HCT116 (cell line): ENCODE results near the gene HDGF. TPM values are rescaled to one million over a fixed set of nuclear protein-coding genes. Genes with fewer than 3 reads are reported as not detected.

Experiments used
- ATAC-seq: fragments of 200-7000 bp; cut with Tn5 transposase; 2 replicates; pipeline ENCODE4 v1.9.1; 2020; ENCODE audit warnings: mild to moderate bottlenecking, moderate library complexity
- BruUV-seq: library from RNA; stranded (reverse); fragments of 400-500 nt; replicated peaks from 2 replicates; lab custom pipeline; 2021; lab: Mats Ljungman, UMichigan
- CTCF ChIA-PET: fragments of 300-600 bp; sonication (Branson Sonifier 250); formaldehyde crosslinking; loops from one replicate; lab custom pipeline; 2021; ENCODE audit warnings: antibody characterized with exemption; lab: Charles Lee
- POLR2A ChIA-PET: fragments of 300-600, 350-600 bp; sonication (Branson Sonifier 250); formaldehyde crosslinking; loops from one replicate; lab custom pipeline; 2021; ENCODE audit warnings: antibody characterized with exemption; lab: Charles Lee
- RAD21 ChIA-PET, 2 experiments: fragments of 300-600 bp; sonication (Branson Sonifier 250); formaldehyde crosslinking; loops; one replicate each; lab custom pipeline; 2023; ENCODE audit warnings: low total read pairs in 2 of 2; ENCODE audit not compliant: uncharacterized antibody in 2 of 2, unreplicated experiment in 2 of 2, low non-redundant PET in 1 of 2; lab: Charles Lee
- DNase-seq: peaks from one replicate; pipeline ENCODE4 v3.0.0-alpha.2; 2010; ENCODE audit warnings: low read depth, low spot score
- H2AFZ ChIP-seq: fragments of 200-600 bp; shearing (Covaris generic), sonication (generic); 2 replicates; pipeline ENCODE4 v1.6.1; 2017; ENCODE audit warnings: low read depth, mixed run types, mixed read lengths, antibody characterized with exemption, low read length; ENCODE audit not compliant: poor library complexity, severe bottlenecking
- H3K27ac ChIP-seq: 2 replicates; pipeline ENCODE4 v1.5.1; 2012; ENCODE audit warnings: low read depth, low read length
- H3K27me3 ChIP-seq: fragments of 200-600 bp; sonication (generic); 2 replicates; pipeline ENCODE4 v1.6.1; 2016; ENCODE audit warnings: mixed run types, low read length, mixed read lengths; ENCODE audit not compliant: insufficient read depth
- H3K36me3 ChIP-seq, 2 experiments: fragments of 200-500 bp in 1 of 2; fragments of 200-600 bp in 1 of 2; sonication (Bioruptor generic) in 1 of 2; sonication (generic) in 1 of 2; 2 replicates each; pipeline versions ENCODE4 v1.5.1 to v1.6.1; 2014 to 2016; ENCODE audit warnings: low read length in 2 of 2, inconsistent platforms in 1 of 2, mixed read lengths in 1 of 2, mixed run types in 1 of 2; ENCODE audit not compliant: insufficient read depth in 2 of 2, control insufficient read depth in 1 of 2
- H3K4me1 ChIP-seq, 2 experiments: fragments of 200-600 bp in 1 of 2; sonication (generic) in 1 of 2; 2 replicates each; pipeline versions ENCODE4 v1.5.1 to v1.6.1; 2012 to 2017; ENCODE audit warnings: low read length in 2 of 2, inconsistent platforms in 1 of 2, mild to moderate bottlenecking in 1 of 2, mixed read lengths in 1 of 2, mixed run types in 1 of 2, moderate library complexity in 1 of 2; ENCODE audit not compliant: insufficient read depth in 2 of 2, control insufficient read depth in 1 of 2
- H3K4me2 ChIP-seq: fragments of 200-600 bp; sonication (generic); 2 replicates; pipeline ENCODE4 v1.6.1; 2017; ENCODE audit warnings: mixed run types, low read length, mixed read lengths
- H3K4me3 ChIP-seq, 2 experiments: fragments of 200-600 bp in 1 of 2; sonication (generic) in 1 of 2; replicated peaks in 1 of 2; 2 replicates each; pipeline ENCODE4 v1.5.1; 2011 to 2016; ENCODE audit warnings: low read length in 2 of 2, control low read depth in 1 of 2, low read depth in 1 of 2, mild to moderate bottlenecking in 1 of 2, mixed read lengths in 1 of 2, mixed run types in 1 of 2
- H3K79me2 ChIP-seq: fragments of 200-600 bp; sonication (generic); 2 replicates; pipeline ENCODE4 v1.6.1; 2017; ENCODE audit warnings: mild to moderate bottlenecking, mixed run types, low read length, moderate library complexity, mixed read lengths; ENCODE audit not compliant: insufficient read depth
- H3K9ac ChIP-seq: fragments of 200-600 bp; sonication (generic); 2 replicates; pipeline ENCODE4 v1.6.1; 2016; ENCODE audit warnings: low read length, mixed read lengths
- H3K9me2 ChIP-seq: fragments of 200-600 bp; sonication (generic), shearing (Covaris generic); 2 replicates; pipeline ENCODE4 v1.6.1; 2017; ENCODE audit warnings: mixed run types, mild to moderate bottlenecking, moderate library complexity; ENCODE audit not compliant: insufficient read depth
- H3K9me3 ChIP-seq, 2 experiments: fragments of 200-500 bp in 1 of 2; fragments of 200-600 bp in 1 of 2; sonication (Bioruptor generic) in 1 of 2; sonication (generic) in 1 of 2; 2 replicates each; pipeline ENCODE4 v1.6.1; 2014 to 2017; ENCODE audit warnings: low read length in 2 of 2, mixed read lengths in 2 of 2, inconsistent platforms in 1 of 2, low read depth in 1 of 2, mild to moderate bottlenecking in 1 of 2, mixed run types in 1 of 2, moderate library complexity in 1 of 2; ENCODE audit not compliant: control insufficient read depth in 1 of 2, insufficient read depth in 1 of 2
- H4K20me1 ChIP-seq: fragments of 200-600 bp; sonication (generic), shearing (Covaris generic); 2 replicates; pipeline ENCODE4 v1.6.1; 2017; ENCODE audit warnings: mixed run types, mild to moderate bottlenecking, moderate library complexity; ENCODE audit not compliant: insufficient read depth
- EGR1 ChIP-seq: IDR thresholded peaks from 2 replicates; pipeline ENCODE4 v1.6.1; 2012; ENCODE audit warnings: low read depth
- ELF1 ChIP-seq: IDR thresholded peaks from 2 replicates; pipeline ENCODE4 v1.6.1; 2012; ENCODE audit warnings: low read depth, borderline replicate concordance
- EZH2 ChIP-seq: fragments of 200-600 bp; sonication (generic); IDR thresholded peaks from 2 replicates; pipeline ENCODE4 v1.6.1; 2017; ENCODE audit warnings: antibody characterized with exemption, mixed run types
- JUND ChIP-seq: IDR thresholded peaks from 2 replicates; pipeline ENCODE4 v1.6.1; 2012
- POLR2A ChIP-seq: IDR thresholded peaks from 2 replicates; pipeline ENCODE4 v1.7.0; 2011; ENCODE audit warnings: borderline replicate concordance; ENCODE audit not compliant: insufficient read depth, insufficient read length; ENCODE audit errors: extremely low read depth
- RAD21 ChIP-seq: IDR thresholded peaks from 2 replicates; pipeline ENCODE4 v1.6.1; 2012; ENCODE audit warnings: low read depth, mild to moderate bottlenecking
- SP1 ChIP-seq: IDR thresholded peaks from 2 replicates; pipeline ENCODE4 v1.6.1; 2012; ENCODE audit warnings: low read depth
- SRF ChIP-seq: IDR thresholded peaks from 2 replicates; pipeline ENCODE4 v1.6.1; 2012; ENCODE audit warnings: low read depth
- TCF7L2 ChIP-seq: IDR thresholded peaks from 2 replicates; pipeline ENCODE4 v1.7.0; 2011; ENCODE audit warnings: borderline replicate concordance, inconsistent platforms; ENCODE audit not compliant: insufficient read depth, insufficient read length; ENCODE audit errors: extremely low read depth
- YY1 ChIP-seq: IDR thresholded peaks from 2 replicates; pipeline ENCODE4 v1.6.1; 2011; ENCODE audit warnings: low read length, low read depth, moderate library complexity, mild to moderate bottlenecking; ENCODE audit not compliant: insufficient replicate concordance; ENCODE audit errors: extremely low read depth
- ZFX ChIP-seq: fragments of 450-650 bp; IDR thresholded peaks from 2 replicates; pipeline ENCODE4 v1.6.1; 2017
- ZNF274 ChIP-seq: fragments of 200-500 bp; sonication (Bioruptor generic); IDR thresholded peaks from 2 replicates; pipeline ENCODE4 v1.6.1; 2014; ENCODE audit warnings: mild to moderate bottlenecking, low read depth, low read length, inconsistent platforms
- intact Hi-C: fragments of 100-400 bp; cut with micrococcal nuclease; formaldehyde crosslinking; loops from 2 replicates; pipeline ENCODE4 v1.10.0; 2022
- total RNA-seq: library from RNA; stranded (reverse); gene quantifications from one replicate; pipeline ENCODE4 v1.2.1, GENCODE V29; 2021; ENCODE audit not compliant: unreplicated experiment
- TF ChIP-seq, protein P1 (sequence below): IDR thresholded peaks from 2 replicates; pipeline ENCODE4 v1.6.1; 2012
- TF ChIP-seq, protein P2 (sequence below), 3 experiments: fragments of 200-600 bp in 1 of 3; sonication (generic) in 1 of 3; IDR thresholded peaks in 2 of 3; conservative IDR thresholded peaks in 1 of 3; 2 replicates each; pipeline ENCODE4 v1.5.1; 2012 to 2017; ENCODE audit warnings: low read depth in 2 of 3, low read length in 2 of 3, antibody characterized with exemption in 1 of 3, borderline replicate concordance in 1 of 3, control low read depth in 1 of 3, mild to moderate bottlenecking in 1 of 3, mixed read lengths in 1 of 3, mixed run types in 1 of 3, moderate library complexity in 1 of 3; ENCODE audit not compliant: insufficient read depth in 1 of 3
- TF ChIP-seq, protein P3 (sequence below): IDR thresholded peaks from 2 replicates; pipeline ENCODE4 v1.6.1; 2011; ENCODE audit warnings: mild to moderate bottlenecking, low read length, moderate library complexity; ENCODE audit not compliant: insufficient replicate concordance; ENCODE audit errors: extremely low read depth
- TF ChIP-seq, protein P4 (sequence below): IDR thresholded peaks from 2 replicates; pipeline ENCODE4 v1.6.1; 2012
- TF ChIP-seq, protein P5 (sequence below): IDR thresholded peaks from 2 replicates; pipeline ENCODE4 v1.6.1; 2012; ENCODE audit warnings: low read depth

Gene HDGF
- total RNA-seq, 1 experiment from 2014 or later: 304 TPM

DNA sequence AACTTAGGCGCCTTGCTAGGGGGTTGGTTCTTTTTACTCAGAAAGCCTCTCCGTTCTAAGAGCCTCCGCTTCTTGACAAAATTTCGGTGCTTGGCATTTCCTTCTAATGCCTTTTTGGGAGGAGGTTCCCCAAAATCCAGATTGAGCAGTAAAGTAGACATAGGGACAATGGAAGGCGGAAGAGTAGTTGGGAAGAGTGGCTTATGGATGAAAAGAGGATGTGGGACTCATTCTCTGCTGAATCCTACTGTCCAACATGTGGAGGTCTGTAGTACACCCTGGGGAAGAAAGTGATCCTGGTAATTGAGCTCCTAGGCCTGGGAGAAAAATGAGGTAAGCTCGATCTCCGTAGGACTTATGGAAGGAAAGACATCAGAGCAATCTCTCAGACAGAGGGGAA is 24.0 kb downstream of the HDGF start:
- intact Hi-C loops: no loop called here
- Histone ChIP-seq H3K27ac (peak overlapping the region; percentile 81), H3K27me3 (no peaks in the 10 kb centered on the region), H3K36me3 (peaks cover 19 to 32% of the 10 kb centered on the region in 2 experiments), H3K9me3 (no peaks in the 10 kb centered on the region), H3K4me1 (peaks cover 24 to 34% of the 10 kb centered on the region in 2 experiments), H3K4me3 (peak overlapping the region; percentile 92 to 93), H3K9me2 (no peaks in the 10 kb centered on the region), H3K4me2 (peak overlapping the region; percentile 95)
- ATAC-seq: no peak
- CTCF ChIA-PET: interaction anchor here (1.0 to 10.8 kb wide), 17 partner anchors 10 to 165 kb away, joined by 3 to 508 read pairs (median 12); partner anchors contain the start of genes CRABP2, HDGF, INSRR and MRPL24
- RAD21 ChIA-PET: interaction anchor here (1.1 to 3.1 kb wide), 4 partner anchors 24 to 133 kb away, joined by 3 to 67 read pairs (median 38); partner anchors contain the start of genes HDGF (in 1 of the 2) and NTRK1 (in 1 of the 2)
- no peak for DNase-seq
- TF ChIP-seq, protein P1, sequence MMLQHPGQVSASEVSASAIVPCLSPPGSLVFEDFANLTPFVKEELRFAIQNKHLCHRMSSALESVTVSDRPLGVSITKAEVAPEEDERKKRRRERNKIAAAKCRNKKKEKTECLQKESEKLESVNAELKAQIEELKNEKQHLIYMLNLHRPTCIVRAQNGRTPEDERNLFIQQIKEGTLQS: no peak
- no peak for TF ChIP-seq ELF1
- TF ChIP-seq, protein P2, sequence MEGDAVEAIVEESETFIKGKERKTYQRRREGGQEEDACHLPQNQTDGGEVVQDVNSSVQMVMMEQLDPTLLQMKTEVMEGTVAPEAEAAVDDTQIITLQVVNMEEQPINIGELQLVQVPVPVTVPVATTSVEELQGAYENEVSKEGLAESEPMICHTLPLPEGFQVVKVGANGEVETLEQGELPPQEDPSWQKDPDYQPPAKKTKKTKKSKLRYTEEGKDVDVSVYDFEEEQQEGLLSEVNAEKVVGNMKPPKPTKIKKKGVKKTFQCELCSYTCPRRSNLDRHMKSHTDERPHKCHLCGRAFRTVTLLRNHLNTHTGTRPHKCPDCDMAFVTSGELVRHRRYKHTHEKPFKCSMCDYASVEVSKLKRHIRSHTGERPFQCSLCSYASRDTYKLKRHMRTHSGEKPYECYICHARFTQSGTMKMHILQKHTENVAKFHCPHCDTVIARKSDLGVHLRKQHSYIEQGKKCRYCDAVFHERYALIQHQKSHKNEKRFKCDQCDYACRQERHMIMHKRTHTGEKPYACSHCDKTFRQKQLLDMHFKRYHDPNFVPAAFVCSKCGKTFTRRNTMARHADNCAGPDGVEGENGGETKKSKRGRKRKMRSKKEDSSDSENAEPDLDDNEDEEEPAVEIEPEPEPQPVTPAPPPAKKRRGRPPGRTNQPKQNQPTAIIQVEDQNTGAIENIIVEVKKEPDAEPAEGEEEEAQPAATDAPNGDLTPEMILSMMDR (IDR thresholded peaks at IDR 0.05 in 2 of 3, conservative IDR thresholded peaks at IDR 0.05 in 1 of 3; ENCODE audit: borderline replicate concordance in 1 of 3, insufficient read depth in 1 of 3, low read depth in 2 of 3, low read length in 2 of 3): no peak
- no peak for TF ChIP-seq EZH2
- TF ChIP-seq RAD21: no peak
- no peak for TF ChIP-seq ZFX
- TF ChIP-seq SRF: no peak
- TF ChIP-seq POLR2A: no peak
- no peak for TF ChIP-seq SP1
- TF ChIP-seq EGR1: no peak
- TF ChIP-seq, protein P3, sequence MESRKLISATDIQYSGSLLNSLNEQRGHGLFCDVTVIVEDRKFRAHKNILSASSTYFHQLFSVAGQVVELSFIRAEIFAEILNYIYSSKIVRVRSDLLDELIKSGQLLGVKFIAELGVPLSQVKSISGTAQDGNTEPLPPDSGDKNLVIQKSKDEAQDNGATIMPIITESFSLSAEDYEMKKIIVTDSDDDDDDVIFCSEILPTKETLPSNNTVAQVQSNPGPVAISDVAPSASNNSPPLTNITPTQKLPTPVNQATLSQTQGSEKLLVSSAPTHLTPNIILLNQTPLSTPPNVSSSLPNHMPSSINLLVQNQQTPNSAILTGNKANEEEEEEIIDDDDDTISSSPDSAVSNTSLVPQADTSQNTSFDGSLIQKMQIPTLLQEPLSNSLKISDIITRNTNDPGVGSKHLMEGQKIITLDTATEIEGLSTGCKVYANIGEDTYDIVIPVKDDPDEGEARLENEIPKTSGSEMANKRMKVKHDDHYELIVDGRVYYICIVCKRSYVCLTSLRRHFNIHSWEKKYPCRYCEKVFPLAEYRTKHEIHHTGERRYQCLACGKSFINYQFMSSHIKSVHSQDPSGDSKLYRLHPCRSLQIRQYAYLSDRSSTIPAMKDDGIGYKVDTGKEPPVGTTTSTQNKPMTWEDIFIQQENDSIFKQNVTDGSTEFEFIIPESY: no peak
- no peak for TF ChIP-seq YY1
- TF ChIP-seq, protein P4, sequence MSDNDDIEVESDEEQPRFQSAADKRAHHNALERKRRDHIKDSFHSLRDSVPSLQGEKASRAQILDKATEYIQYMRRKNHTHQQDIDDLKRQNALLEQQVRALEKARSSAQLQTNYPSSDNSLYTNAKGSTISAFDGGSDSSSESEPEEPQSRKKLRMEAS: no peak
- TF ChIP-seq TCF7L2: no peak
- TF ChIP-seq, protein P5, sequence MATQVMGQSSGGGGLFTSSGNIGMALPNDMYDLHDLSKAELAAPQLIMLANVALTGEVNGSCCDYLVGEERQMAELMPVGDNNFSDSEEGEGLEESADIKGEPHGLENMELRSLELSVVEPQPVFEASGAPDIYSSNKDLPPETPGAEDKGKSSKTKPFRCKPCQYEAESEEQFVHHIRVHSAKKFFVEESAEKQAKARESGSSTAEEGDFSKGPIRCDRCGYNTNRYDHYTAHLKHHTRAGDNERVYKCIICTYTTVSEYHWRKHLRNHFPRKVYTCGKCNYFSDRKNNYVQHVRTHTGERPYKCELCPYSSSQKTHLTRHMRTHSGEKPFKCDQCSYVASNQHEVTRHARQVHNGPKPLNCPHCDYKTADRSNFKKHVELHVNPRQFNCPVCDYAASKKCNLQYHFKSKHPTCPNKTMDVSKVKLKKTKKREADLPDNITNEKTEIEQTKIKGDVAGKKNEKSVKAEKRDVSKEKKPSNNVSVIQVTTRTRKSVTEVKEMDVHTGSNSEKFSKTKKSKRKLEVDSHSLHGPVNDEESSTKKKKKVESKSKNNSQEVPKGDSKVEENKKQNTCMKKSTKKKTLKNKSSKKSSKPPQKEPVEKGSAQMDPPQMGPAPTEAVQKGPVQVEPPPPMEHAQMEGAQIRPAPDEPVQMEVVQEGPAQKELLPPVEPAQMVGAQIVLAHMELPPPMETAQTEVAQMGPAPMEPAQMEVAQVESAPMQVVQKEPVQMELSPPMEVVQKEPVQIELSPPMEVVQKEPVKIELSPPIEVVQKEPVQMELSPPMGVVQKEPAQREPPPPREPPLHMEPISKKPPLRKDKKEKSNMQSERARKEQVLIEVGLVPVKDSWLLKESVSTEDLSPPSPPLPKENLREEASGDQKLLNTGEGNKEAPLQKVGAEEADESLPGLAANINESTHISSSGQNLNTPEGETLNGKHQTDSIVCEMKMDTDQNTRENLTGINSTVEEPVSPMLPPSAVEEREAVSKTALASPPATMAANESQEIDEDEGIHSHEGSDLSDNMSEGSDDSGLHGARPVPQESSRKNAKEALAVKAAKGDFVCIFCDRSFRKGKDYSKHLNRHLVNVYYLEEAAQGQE: no peak
- no peak for TF ChIP-seq ZNF274
- no peak for TF ChIP-seq JUND
- TF ChIP-seq, all 23 proteins: peak for 0
- POLR2A ChIA-PET: interaction anchor here (1.3 to 4.9 kb wide), 7 partner anchors 12 to 132 kb away, joined by 3 to 69 read pairs (median 10); partner anchors contain the start of genes MRPL24 and PRCC
- H2AFZ ChIP-seq: no peak overlapping the region
- peaks cover 70% of the 10 kb centered on the region for H3K79me2 ChIP-seq
- peaks cover 15% of the 10 kb centered on the region; the same call in 1 of the 2 replicates for H4K20me1 ChIP-seq
- BruUV-seq: no TSS peak
- peak overlapping the region; percentile 93 for H3K9ac ChIP-seq
